SU-DHL-6 (cell line): ENCODE data around the gene OSCP1.

Experiments used
- H2AFZ ChIP-seq: fragments of 200-600 bp; sonication (generic); 2 replicates; pipeline ENCODE4 v1.6.1; 2014; ENCODE audit warnings: low read depth, mild to moderate bottlenecking, moderate library complexity, mixed read lengths, antibody characterized with exemption, low read length; ENCODE audit not compliant: severe bottlenecking
- H3F3A ChIP-seq: fragments of 200-600 bp; shearing (Covaris generic); 2 replicates; pipeline ENCODE4 v1.6.0; 2016; ENCODE audit warnings: antibody characterized with exemption, mild to moderate bottlenecking; ENCODE audit not compliant: insufficient read depth
- H3K27ac ChIP-seq: fragments of 200-600 bp; sonication (generic); 2 replicates; pipeline ENCODE4 v1.5.1; 2016; ENCODE audit warnings: low read depth, mild to moderate bottlenecking, low read length, moderate library complexity, mixed read lengths
- H3K27me3 ChIP-seq: fragments of 200-600 bp; sonication (generic), shearing (Covaris generic); 2 replicates; pipeline ENCODE4 v1.6.0; 2014; ENCODE audit warnings: mild to moderate bottlenecking, low read length
- H3K36me3 ChIP-seq: fragments of 200-600 bp; sonication (generic); 2 replicates; pipeline ENCODE4 v1.6.1; 2014; ENCODE audit warnings: mild to moderate bottlenecking, low read length, mixed read lengths
- H3K4me2 ChIP-seq: fragments of 300-600, 200-600 bp; shearing (Covaris generic), sonication (generic); 2 replicates; pipeline ENCODE4 v1.6.0; 2014; ENCODE audit warnings: low read length, low read depth, mild to moderate bottlenecking; ENCODE audit not compliant: poor library complexity, severe bottlenecking
- H3K4me3 ChIP-seq: fragments of 200-600 bp; sonication (generic); 2 replicates; pipeline ENCODE4 v1.5.1; 2014; ENCODE audit warnings: antibody characterized with exemption, low read length, mild to moderate bottlenecking, mixed read lengths; ENCODE audit not compliant: insufficient read depth, poor library complexity, severe bottlenecking
- H3K79me2 ChIP-seq: fragments of 200-600 bp; sonication (generic); 2 replicates; pipeline ENCODE4 v1.6.1; 2014; ENCODE audit warnings: mild to moderate bottlenecking, low read length, moderate library complexity; ENCODE audit not compliant: insufficient read depth
- H3K9ac ChIP-seq: fragments of 200-600 bp; sonication (generic); 2 replicates; pipeline ENCODE4 v1.7.0; 2014; ENCODE audit warnings: mild to moderate bottlenecking, low read length
- H3K9me2 ChIP-seq: fragments of 200-600 bp; sonication (generic); replicated peaks from 2 replicates; pipeline ENCODE4 v1.6.1; 2014; ENCODE audit warnings: low read length; ENCODE audit not compliant: insufficient read depth
- H3K9me3 ChIP-seq: fragments of 200-600 bp; sonication (generic); 2 replicates; pipeline ENCODE4 v1.6.1; 2014; ENCODE audit warnings: low read length, mixed read lengths; ENCODE audit not compliant: insufficient read depth
- H4K20me1 ChIP-seq: fragments of 200-600 bp; sonication (generic); 2 replicates; pipeline ENCODE4 v1.6.1; 2014; ENCODE audit warnings: low read depth, mild to moderate bottlenecking, antibody characterized with exemption, low read length, moderate library complexity, mixed read lengths
- EZH2phosphoT487 ChIP-seq: fragments of 200-600 bp; sonication (generic), shearing (Covaris generic); conservative IDR thresholded peaks from 2 replicates; pipeline ENCODE4 v1.6.1; 2018; ENCODE audit warnings: mild to moderate bottlenecking, antibody characterized with exemption, low read length, moderate library complexity, mixed read lengths
- TF ChIP-seq, protein P1 (sequence below): fragments of 200-600 bp; sonication (generic); IDR thresholded peaks from one replicate; pipeline ENCODE4 v1.5.1; 2017; ENCODE audit warnings: antibody characterized with exemption, mild to moderate bottlenecking, low read length, moderate library complexity; ENCODE audit not compliant: insufficient read depth, poor library complexity, severe bottlenecking

Gene OSCP1

GRCh38 chr1:36482724-36483388 is 32.6 kb upstream of the OSCP1 start, which contains the start of gene CSF3R:
CSF3R (minus strand) TSS chr1:36482913; CDS start chr1:36479496, 3,417 bp downstream.
- no peaks in the 10 kb centered on the region for H3K9me2 ChIP-seq
- peaks cover 10% of the 10 kb centered on the region; the same call in 1 of the 2 replicates for H3F3A ChIP-seq
- TF ChIP-seq EZH2phosphoT487, result no peak
- TF ChIP-seq, protein P1, sequence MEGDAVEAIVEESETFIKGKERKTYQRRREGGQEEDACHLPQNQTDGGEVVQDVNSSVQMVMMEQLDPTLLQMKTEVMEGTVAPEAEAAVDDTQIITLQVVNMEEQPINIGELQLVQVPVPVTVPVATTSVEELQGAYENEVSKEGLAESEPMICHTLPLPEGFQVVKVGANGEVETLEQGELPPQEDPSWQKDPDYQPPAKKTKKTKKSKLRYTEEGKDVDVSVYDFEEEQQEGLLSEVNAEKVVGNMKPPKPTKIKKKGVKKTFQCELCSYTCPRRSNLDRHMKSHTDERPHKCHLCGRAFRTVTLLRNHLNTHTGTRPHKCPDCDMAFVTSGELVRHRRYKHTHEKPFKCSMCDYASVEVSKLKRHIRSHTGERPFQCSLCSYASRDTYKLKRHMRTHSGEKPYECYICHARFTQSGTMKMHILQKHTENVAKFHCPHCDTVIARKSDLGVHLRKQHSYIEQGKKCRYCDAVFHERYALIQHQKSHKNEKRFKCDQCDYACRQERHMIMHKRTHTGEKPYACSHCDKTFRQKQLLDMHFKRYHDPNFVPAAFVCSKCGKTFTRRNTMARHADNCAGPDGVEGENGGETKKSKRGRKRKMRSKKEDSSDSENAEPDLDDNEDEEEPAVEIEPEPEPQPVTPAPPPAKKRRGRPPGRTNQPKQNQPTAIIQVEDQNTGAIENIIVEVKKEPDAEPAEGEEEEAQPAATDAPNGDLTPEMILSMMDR, result no peak
- H2AFZ ChIP-seq, result no peak within 1 kb of the TSS
- no peaks in the 10 kb centered on the region for H3K36me3 ChIP-seq
- no peak within 1 kb of the TSS for H3K9ac ChIP-seq
- H3K4me3 ChIP-seq, result no peak within 1 kb of the TSS
- no peaks in the 10 kb centered on the region for H3K79me2 ChIP-seq
- no peak within 1 kb of the TSS for H3K4me2 ChIP-seq
- no peaks in the 10 kb centered on the region for H3K9me3 ChIP-seq
- H3K27me3 ChIP-seq, result no peaks in the 10 kb centered on the region
- H3K27ac ChIP-seq, result no peak within 1 kb of the TSS
- H4K20me1 ChIP-seq, result no peaks in the 10 kb centered on the region

- H3K4me3 ChIP-seq, result no peak overlapping the region
- H3K79me2 ChIP-seq, result no peaks in the 10 kb centered on the region
- TF ChIP-seq, protein P1, result no peak
- TF ChIP-seq EZH2phosphoT487, result no peak
- H3F3A ChIP-seq, result peaks cover 10% of the 10 kb centered on the region; the same call in 1 of the 2 replicates
- no peaks in the 10 kb centered on the region for H3K27me3 ChIP-seq
- H3K9ac ChIP-seq, result no peak overlapping the region
- H2AFZ ChIP-seq, result no peak overlapping the region
- H3K27ac ChIP-seq, result no peak overlapping the region
- H4K20me1 ChIP-seq, result no peaks in the 10 kb centered on the region
- no peaks in the 10 kb centered on the region for H3K36me3 ChIP-seq
- H3K4me2 ChIP-seq, result no peak overlapping the region
- no peaks in the 10 kb centered on the region for H3K9me2 ChIP-seq
- no peaks in the 10 kb centered on the region for H3K9me3 ChIP-seq
These were observed 31.8 kb upstream of the OSCP1 start for GRCh38 chr1:36481771-36482723.

DNA sequence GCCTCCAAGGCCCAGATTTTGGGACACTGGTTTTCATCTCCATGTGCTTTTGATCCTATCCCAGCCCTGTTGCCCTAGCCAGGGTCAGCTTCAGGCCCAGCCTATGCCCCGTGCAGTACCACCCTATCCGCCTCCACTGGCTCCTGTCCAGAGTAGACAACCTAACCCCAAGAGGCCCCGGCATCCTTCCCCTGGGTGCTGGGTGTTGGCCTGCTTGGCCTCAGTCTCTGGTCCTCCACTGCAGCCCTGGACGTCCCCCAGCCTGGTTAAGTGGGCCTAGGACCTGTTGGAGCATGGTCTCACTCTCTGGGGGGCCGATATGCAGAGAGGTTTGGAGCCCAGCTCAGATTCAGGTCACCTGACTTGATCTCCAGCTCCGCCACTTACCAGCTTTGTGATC is 30.8 kb upstream of the OSCP1 start:
- Histone ChIP-seq H3K9me2 (no peaks in the 10 kb centered on the region), H3K36me3 (no peaks in the 10 kb centered on the region), H3K27ac (no peak overlapping the region), H3F3A (peaks cover 2% of the 10 kb centered on the region; the same call in 1 of the 2 replicates), H2AFZ (no peak overlapping the region), H3K27me3 (no peaks in the 10 kb centered on the region), H3K4me2 (no peak overlapping the region), H3K79me2 (no peaks in the 10 kb centered on the region), H4K20me1 (no peaks in the 10 kb centered on the region), H3K4me3 (no peak overlapping the region), H3K9me3 (no peaks in the 10 kb centered on the region), H3K9ac (no peak overlapping the region)
- TF ChIP-seq EZH2phosphoT487, result no peak
- TF ChIP-seq, protein P1, result no peak
